PFSK-1 (cell line): Measurements from ENCODE around the gene NOCT.

Source experiments
- FOXP2 ChIP-seq: optimal IDR thresholded peaks from 2 replicates; pipeline ENCODE3; 2011; ENCODE audit warnings: borderline replicate concordance, control low read depth, inconsistent platforms; ENCODE audit not compliant: insufficient read depth; ENCODE audit errors: extremely low read length, extremely low read depth
- POLR2AphosphoS5 ChIP-seq: IDR thresholded peaks from 2 replicates; pipeline ENCODE4 v1.6.1; 2012; ENCODE audit warnings: low read depth, mild to moderate bottlenecking, control low read depth, low read length, moderate library complexity
- REST ChIP-seq, 2 experiments: IDR thresholded peaks; 2 replicates each; pipeline versions ENCODE4 v1.6.1 to v1.8.0; 2011 to 2012; ENCODE audit warnings: low read depth in 2 of 2, low read length in 2 of 2, control low read depth in 1 of 2, inconsistent platforms in 1 of 2, mild to moderate bottlenecking in 1 of 2, moderate library complexity in 1 of 2; ENCODE audit not compliant: insufficient read depth in 1 of 2
- SIN3A ChIP-seq: IDR thresholded peaks from 2 replicates; pipeline ENCODE4 v1.6.1; 2012; ENCODE audit warnings: mild to moderate bottlenecking, low read length, moderate library complexity, borderline replicate concordance; ENCODE audit not compliant: insufficient read depth
- TAF1 ChIP-seq: IDR thresholded peaks from 2 replicates; pipeline ENCODE4 v1.6.1; 2012; ENCODE audit warnings: low read length, control low read depth, borderline replicate concordance; ENCODE audit not compliant: insufficient read depth

The NOCT gene

GRCh38 chr4:139054791-139055505, 39.4 kb downstream of the NOCT start:
- TF ChIP-seq TAF1 (no peak), SIN3A (no peak), POLR2AphosphoS5 (no peak), FOXP2 (no peak), REST (IDR thresholded peaks at IDR 0.05; ENCODE audit: insufficient read depth in 1 of 2, low read depth in 2 of 2, low read length in 2 of 2) (no peak)

GRCh38 chr4:139060591-139060990, 45.0 kb downstream of the NOCT start:
- no peak for TF ChIP-seq TAF1
- no peak for TF ChIP-seq FOXP2
- no peak for TF ChIP-seq REST (IDR thresholded peaks at IDR 0.05; ENCODE audit: insufficient read depth in 1 of 2, low read depth in 2 of 2, low read length in 2 of 2)
- no peak for TF ChIP-seq SIN3A
- no peak for TF ChIP-seq POLR2AphosphoS5

GRCh38 chr4:139076016-139076744, 60.6 kb downstream of the NOCT start:
- TF ChIP-seq SIN3A (no peak), POLR2AphosphoS5 (no peak), TAF1 (no peak), FOXP2 (no peak), REST (IDR thresholded peaks at IDR 0.05; ENCODE audit: insufficient read depth in 1 of 2, low read depth in 2 of 2, low read length in 2 of 2) (no peak)

- TF ChIP-seq SIN3A (no peak), REST (IDR thresholded peaks at IDR 0.05; ENCODE audit: insufficient read depth in 1 of 2, low read depth in 2 of 2, low read length in 2 of 2) (no peak), TAF1 (no peak), FOXP2 (no peak), POLR2AphosphoS5 (no peak)
These were observed 62.2 kb downstream of the NOCT start for GRCh38 chr4:139077567-139078355.
